Measurements from ENCODE around the gene BSND.

The BSND gene

GRCh38 chr1:55047611-55048010 is 48.9 kb downstream of the BSND start:
- TF ChIP-seq, protein P1, sequence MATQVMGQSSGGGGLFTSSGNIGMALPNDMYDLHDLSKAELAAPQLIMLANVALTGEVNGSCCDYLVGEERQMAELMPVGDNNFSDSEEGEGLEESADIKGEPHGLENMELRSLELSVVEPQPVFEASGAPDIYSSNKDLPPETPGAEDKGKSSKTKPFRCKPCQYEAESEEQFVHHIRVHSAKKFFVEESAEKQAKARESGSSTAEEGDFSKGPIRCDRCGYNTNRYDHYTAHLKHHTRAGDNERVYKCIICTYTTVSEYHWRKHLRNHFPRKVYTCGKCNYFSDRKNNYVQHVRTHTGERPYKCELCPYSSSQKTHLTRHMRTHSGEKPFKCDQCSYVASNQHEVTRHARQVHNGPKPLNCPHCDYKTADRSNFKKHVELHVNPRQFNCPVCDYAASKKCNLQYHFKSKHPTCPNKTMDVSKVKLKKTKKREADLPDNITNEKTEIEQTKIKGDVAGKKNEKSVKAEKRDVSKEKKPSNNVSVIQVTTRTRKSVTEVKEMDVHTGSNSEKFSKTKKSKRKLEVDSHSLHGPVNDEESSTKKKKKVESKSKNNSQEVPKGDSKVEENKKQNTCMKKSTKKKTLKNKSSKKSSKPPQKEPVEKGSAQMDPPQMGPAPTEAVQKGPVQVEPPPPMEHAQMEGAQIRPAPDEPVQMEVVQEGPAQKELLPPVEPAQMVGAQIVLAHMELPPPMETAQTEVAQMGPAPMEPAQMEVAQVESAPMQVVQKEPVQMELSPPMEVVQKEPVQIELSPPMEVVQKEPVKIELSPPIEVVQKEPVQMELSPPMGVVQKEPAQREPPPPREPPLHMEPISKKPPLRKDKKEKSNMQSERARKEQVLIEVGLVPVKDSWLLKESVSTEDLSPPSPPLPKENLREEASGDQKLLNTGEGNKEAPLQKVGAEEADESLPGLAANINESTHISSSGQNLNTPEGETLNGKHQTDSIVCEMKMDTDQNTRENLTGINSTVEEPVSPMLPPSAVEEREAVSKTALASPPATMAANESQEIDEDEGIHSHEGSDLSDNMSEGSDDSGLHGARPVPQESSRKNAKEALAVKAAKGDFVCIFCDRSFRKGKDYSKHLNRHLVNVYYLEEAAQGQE (IDR thresholded peaks at IDR 0.05; ENCODE audit: low read depth) = no peak
- no peak for TF ChIP-seq ZBTB7A (IDR thresholded peaks at IDR 0.05; ENCODE audit: low read depth)
- TF ChIP-seq RAD21 (IDR thresholded peaks at IDR 0.05; ENCODE audit: low read depth) = no peak
- TF ChIP-seq CREB1 (IDR thresholded peaks at IDR 0.05; ENCODE audit: low read depth) = no peak
- no peak for TF ChIP-seq CEBPB (IDR thresholded peaks at IDR 0.05)
- no peak for TF ChIP-seq TAF1 (IDR thresholded peaks at IDR 0.05; ENCODE audit: low read depth)
- no peak for TF ChIP-seq TEAD4 (IDR thresholded peaks at IDR 0.05)
- TF ChIP-seq, protein P2, sequence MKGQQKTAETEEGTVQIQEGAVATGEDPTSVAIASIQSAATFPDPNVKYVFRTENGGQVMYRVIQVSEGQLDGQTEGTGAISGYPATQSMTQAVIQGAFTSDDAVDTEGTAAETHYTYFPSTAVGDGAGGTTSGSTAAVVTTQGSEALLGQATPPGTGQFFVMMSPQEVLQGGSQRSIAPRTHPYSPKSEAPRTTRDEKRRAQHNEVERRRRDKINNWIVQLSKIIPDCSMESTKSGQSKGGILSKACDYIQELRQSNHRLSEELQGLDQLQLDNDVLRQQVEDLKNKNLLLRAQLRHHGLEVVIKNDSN (IDR thresholded peaks at IDR 0.05) = no peak
- TF ChIP-seq NFIC (IDR thresholded peaks at IDR 0.05) = no peak
- TF ChIP-seq, protein P3, sequence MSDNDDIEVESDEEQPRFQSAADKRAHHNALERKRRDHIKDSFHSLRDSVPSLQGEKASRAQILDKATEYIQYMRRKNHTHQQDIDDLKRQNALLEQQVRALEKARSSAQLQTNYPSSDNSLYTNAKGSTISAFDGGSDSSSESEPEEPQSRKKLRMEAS (IDR thresholded peaks at IDR 0.05) = no peak

GRCh38 chr1:55048453-55049270 is 49.9 kb downstream of the BSND start:
- TF ChIP-seq NFIC (IDR thresholded peaks at IDR 0.05) (no peak), FOXM1 (IDR thresholded peaks at IDR 0.05; ENCODE audit: borderline replicate concordance, low read depth) (no peak), EGR1 (IDR thresholded peaks at IDR 0.05) (no peak), TCF12 (IDR thresholded peaks at IDR 0.05; ENCODE audit: low read depth) (no peak), YY1 (IDR thresholded peaks at IDR 0.05; ENCODE audit: low read depth) (no peak), TEAD4 (IDR thresholded peaks at IDR 0.05) (no peak), EP300 (IDR thresholded peaks at IDR 0.05; ENCODE audit: borderline replicate concordance) (no peak), CREB1 (IDR thresholded peaks at IDR 0.05; ENCODE audit: low read depth) (no peak), TAF1 (IDR thresholded peaks at IDR 0.05; ENCODE audit: low read depth) (no peak), ZBTB7A (IDR thresholded peaks at IDR 0.05; ENCODE audit: low read depth) (no peak), RAD21 (IDR thresholded peaks at IDR 0.05; ENCODE audit: low read depth) (no peak), CEBPB (IDR thresholded peaks at IDR 0.05) (no peak)
- TF ChIP-seq, protein P3 (IDR thresholded peaks at IDR 0.05) = no peak
- TF ChIP-seq, protein P2 (IDR thresholded peaks at IDR 0.05) = no peak
- TF ChIP-seq, protein P1 (IDR thresholded peaks at IDR 0.05; ENCODE audit: low read depth) = no peak

DNA sequence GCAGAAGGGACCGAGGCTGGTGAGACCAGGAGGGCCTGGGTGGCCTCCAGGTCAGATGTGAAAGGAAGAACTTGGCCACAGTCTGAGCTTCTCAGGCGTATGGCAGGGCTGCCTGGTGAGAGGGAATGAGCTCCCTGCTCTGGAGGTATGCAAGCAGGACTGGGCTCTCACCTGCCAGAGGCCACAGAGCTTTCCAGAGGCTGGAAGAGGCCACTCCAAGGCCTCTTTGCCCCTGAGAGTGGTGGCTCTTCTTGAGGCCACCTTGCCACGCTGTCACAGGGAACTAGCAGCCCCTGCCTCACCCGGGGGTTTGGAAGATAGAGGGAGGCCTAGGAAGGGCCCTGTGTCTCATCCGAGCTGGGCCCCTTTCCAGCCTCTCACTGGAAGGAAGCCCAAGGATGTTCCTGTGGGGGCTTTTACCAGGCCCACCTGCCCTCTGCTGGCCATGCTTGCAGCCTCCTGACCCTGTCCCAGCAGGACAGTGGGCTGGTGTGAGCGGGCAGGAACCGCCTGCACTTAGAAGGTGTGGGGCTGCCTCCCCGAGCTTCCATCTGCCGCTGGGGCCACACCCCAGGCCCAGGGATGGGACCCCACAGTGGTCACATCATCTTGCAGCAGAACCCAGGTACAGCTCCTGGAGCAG is 50.7 kb downstream of the BSND start:
- TF ChIP-seq, protein P2 (IDR thresholded peaks at IDR 0.05) = no peak
- TF ChIP-seq, protein P3 (IDR thresholded peaks at IDR 0.05) = no peak
- TF ChIP-seq EGR1 (IDR thresholded peaks at IDR 0.05) (no peak), RAD21 (IDR thresholded peaks at IDR 0.05; ENCODE audit: low read depth) (no peak), FOXM1 (IDR thresholded peaks at IDR 0.05; ENCODE audit: borderline replicate concordance, low read depth) (no peak), TEAD4 (IDR thresholded peaks at IDR 0.05) (no peak), ZBTB7A (IDR thresholded peaks at IDR 0.05; ENCODE audit: low read depth) (no peak), YY1 (IDR thresholded peaks at IDR 0.05; ENCODE audit: low read depth) (no peak), TCF12 (IDR thresholded peaks at IDR 0.05; ENCODE audit: low read depth) (no peak), TAF1 (IDR thresholded peaks at IDR 0.05; ENCODE audit: low read depth) (no peak)

- TF ChIP-seq, protein P3 (IDR thresholded peaks at IDR 0.05) = no peak
- TF ChIP-seq YY1 (IDR thresholded peaks at IDR 0.05; ENCODE audit: low read depth) (no peak), EGR1 (IDR thresholded peaks at IDR 0.05) (no peak), TCF12 (IDR thresholded peaks at IDR 0.05; ENCODE audit: low read depth) (no peak), CREB1 (IDR thresholded peaks at IDR 0.05; ENCODE audit: low read depth) (no peak), CEBPB (IDR thresholded peaks at IDR 0.05) (no peak), TEAD4 (IDR thresholded peaks at IDR 0.05) (no peak), EP300 (IDR thresholded peaks at IDR 0.05; ENCODE audit: borderline replicate concordance) (no peak), RAD21 (IDR thresholded peaks at IDR 0.05; ENCODE audit: low read depth) (no peak), NFIC (IDR thresholded peaks at IDR 0.05) (no peak), FOXM1 (IDR thresholded peaks at IDR 0.05; ENCODE audit: borderline replicate concordance, low read depth) (no peak), ZBTB7A (IDR thresholded peaks at IDR 0.05; ENCODE audit: low read depth) (no peak), TAF1 (IDR thresholded peaks at IDR 0.05; ENCODE audit: low read depth) (no peak)
- TF ChIP-seq, protein P2 (IDR thresholded peaks at IDR 0.05) = no peak
- TF ChIP-seq, protein P1 (IDR thresholded peaks at IDR 0.05; ENCODE audit: low read depth) = no peak
Measured at GRCh38 chr1:55049914-55050278, 51.2 kb downstream of the BSND start.
